Prostate gland (tissue), 2 donors: ENCODE results near the gene WWOX.

ENCODE experiments used
- POLR2A ChIP-seq: fragments of 450-650 bp; IDR thresholded peaks from one replicate; pipeline ENCODE4 v1.6.1; 2016; ENCODE audit warnings: antibody characterized with exemption, mild to moderate bottlenecking
- POLR2AphosphoS5 ChIP-seq: sonication (generic); formaldehyde crosslinking; IDR thresholded peaks from one replicate; pipeline ENCODE4 v1.6.1; 2017; ENCODE audit warnings: antibody characterized with exemption
- TF ChIP-seq, protein P1 (sequence below), 4 experiments: fragments of 200-600 bp in 2 of 4; fragments of 450-650 bp in 2 of 4; sonication (generic) in 2 of 4; IDR thresholded peaks; 1 replicate in 3 of 4; 2 replicates in 1 of 4; pipeline ENCODE4 v1.5.1; 2016 to 2019; ENCODE audit warnings: antibody characterized with exemption in 4 of 4, mild to moderate bottlenecking in 2 of 4, moderate library complexity in 2 of 4

DNA sequence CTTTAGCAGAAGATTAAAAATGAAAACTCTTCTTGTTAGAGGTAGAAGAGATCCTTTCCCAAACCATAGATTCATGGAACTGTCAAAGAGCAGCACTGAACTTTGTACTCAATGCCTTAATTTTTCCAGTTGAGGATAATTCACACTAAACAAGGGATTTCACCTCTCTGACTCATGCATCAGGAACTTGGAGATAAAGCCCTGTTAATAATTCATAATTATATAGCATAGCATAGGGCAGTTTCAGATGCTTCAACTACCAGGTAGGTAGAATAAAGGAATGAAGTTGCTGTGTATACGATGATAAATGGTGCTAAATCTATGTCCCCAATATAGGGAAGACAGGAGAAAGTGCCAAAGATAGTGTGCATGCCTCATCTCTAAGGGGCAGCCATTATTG, 1050.7 kb downstream of the WWOX start:
- TF ChIP-seq POLR2A (no peak), POLR2AphosphoS5 (no peak)
- TF ChIP-seq, protein P1, sequence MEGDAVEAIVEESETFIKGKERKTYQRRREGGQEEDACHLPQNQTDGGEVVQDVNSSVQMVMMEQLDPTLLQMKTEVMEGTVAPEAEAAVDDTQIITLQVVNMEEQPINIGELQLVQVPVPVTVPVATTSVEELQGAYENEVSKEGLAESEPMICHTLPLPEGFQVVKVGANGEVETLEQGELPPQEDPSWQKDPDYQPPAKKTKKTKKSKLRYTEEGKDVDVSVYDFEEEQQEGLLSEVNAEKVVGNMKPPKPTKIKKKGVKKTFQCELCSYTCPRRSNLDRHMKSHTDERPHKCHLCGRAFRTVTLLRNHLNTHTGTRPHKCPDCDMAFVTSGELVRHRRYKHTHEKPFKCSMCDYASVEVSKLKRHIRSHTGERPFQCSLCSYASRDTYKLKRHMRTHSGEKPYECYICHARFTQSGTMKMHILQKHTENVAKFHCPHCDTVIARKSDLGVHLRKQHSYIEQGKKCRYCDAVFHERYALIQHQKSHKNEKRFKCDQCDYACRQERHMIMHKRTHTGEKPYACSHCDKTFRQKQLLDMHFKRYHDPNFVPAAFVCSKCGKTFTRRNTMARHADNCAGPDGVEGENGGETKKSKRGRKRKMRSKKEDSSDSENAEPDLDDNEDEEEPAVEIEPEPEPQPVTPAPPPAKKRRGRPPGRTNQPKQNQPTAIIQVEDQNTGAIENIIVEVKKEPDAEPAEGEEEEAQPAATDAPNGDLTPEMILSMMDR (IDR thresholded peaks at IDR 0.05): no peak
